ENCODE data around the gene TMCC1. TPM values are rescaled to one million over a fixed set of nuclear protein-coding genes. Genes with fewer than 3 reads are reported as not detected.

Gene TMCC1
- total and polyA plus RNA-seq, 2 donors (not counting 3 experiments of a cell fraction or from before 2014, with no cell fraction given) = 17.4 to 38.4 TPM

DNA sequence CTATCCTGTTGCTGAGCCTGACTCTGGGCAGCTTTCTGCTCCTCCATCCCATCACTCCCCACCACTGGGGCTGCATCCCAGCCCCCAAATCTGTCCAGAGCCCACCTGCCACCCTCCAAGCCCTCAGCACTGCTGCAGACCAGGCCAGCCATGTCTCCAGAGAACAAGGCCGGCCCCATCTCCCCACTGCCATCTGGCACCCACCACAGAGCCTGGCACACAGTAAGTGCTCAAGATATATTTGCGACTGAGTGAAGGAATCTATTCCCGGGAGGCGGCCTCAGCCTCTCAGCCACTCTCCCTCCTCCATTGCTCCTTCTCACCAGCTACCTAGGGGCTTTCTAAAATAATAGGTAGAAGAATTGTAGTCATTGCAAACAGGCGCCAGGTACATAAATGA is 291.8 kb downstream of the TMCC1 start:
- intact Hi-C loops (cut with micrococcal nuclease) = no loop called here
- H3K9ac ChIP-seq (replicated peaks; ENCODE audit: extremely low read depth, insufficient read depth, low read length) = peak overlapping the region; percentile 37
- no peak for TF ChIP-seq MYC (IDR thresholded peaks at IDR 0.05; ENCODE audit: low read depth, low read length)
- no peak for TF ChIP-seq POLR2AphosphoS5 (IDR thresholded peaks at IDR 0.05; ENCODE audit: insufficient read depth, low read depth, low read length)
- TF ChIP-seq GATA2 (IDR thresholded peaks at IDR 0.05; ENCODE audit: insufficient read depth, insufficient read length, low read depth, low read length) = no peak
- TF ChIP-seq POLR2A (IDR thresholded peaks at IDR 0.05; ENCODE audit: low read depth, low read length) = no peak
- TF ChIP-seq, protein P1, sequence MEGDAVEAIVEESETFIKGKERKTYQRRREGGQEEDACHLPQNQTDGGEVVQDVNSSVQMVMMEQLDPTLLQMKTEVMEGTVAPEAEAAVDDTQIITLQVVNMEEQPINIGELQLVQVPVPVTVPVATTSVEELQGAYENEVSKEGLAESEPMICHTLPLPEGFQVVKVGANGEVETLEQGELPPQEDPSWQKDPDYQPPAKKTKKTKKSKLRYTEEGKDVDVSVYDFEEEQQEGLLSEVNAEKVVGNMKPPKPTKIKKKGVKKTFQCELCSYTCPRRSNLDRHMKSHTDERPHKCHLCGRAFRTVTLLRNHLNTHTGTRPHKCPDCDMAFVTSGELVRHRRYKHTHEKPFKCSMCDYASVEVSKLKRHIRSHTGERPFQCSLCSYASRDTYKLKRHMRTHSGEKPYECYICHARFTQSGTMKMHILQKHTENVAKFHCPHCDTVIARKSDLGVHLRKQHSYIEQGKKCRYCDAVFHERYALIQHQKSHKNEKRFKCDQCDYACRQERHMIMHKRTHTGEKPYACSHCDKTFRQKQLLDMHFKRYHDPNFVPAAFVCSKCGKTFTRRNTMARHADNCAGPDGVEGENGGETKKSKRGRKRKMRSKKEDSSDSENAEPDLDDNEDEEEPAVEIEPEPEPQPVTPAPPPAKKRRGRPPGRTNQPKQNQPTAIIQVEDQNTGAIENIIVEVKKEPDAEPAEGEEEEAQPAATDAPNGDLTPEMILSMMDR (IDR thresholded peaks at IDR 0.05; ENCODE audit: extremely low read depth in 1 of 2, insufficient read depth in 1 of 2, low read depth in 1 of 2, low read length in 2 of 2) = no peak
- POLR2A ChIA-PET = no interaction called here
- FAIRE-seq = peak; percentile 12
- dilution Hi-C loops (cut with MboI; ENCODE audit: extremely low pct_ligation_motif_present, low sequenced_read_pairs) = no loop called here
- H3K4me3 ChIP-seq (replicated peaks in 1 of 3; ENCODE audit: insufficient read depth in 1 of 3, low read depth in 1 of 3, low read length in 3 of 3) = peak overlapping the region in 2 of 3 experiments; percentile 64 to 87
- peaks cover 94% of the 10 kb centered on the region for H3K79me2 ChIP-seq (ENCODE audit: control insufficient read depth, insufficient read depth, low read length)
- H4K20me1 ChIP-seq (replicated peaks; ENCODE audit: control insufficient read depth, extremely low read depth, insufficient read depth, low read length) = no peaks in the 10 kb centered on the region
- H3K36me3 ChIP-seq (ENCODE audit: control insufficient read depth in 2 of 2, extremely low read depth in 1 of 2, insufficient read depth in 2 of 2, low read length in 2 of 2) = no peaks in the 10 kb centered on the region
- H3K4me2 ChIP-seq (ENCODE audit: insufficient read depth, low read length) = peak overlapping the region; percentile 32
- BruUV-seq (replicated peaks) = no TSS peak
- CTCF ChIA-PET = interaction anchor here (1.1 kb wide), 1 partner anchor 112 kb away, joined by 5 read pairs; no protein-coding TSS in a partner anchor
- H2AFZ ChIP-seq (ENCODE audit: low read depth, low read length) = no peak overlapping the region
- H3K4me1 ChIP-seq (ENCODE audit: control insufficient read depth, extremely low read depth, insufficient read depth, low read length) = peaks cover 61% of the 10 kb centered on the region
- no peaks in the 10 kb centered on the region for H3K9me3 ChIP-seq (replicated peaks; ENCODE audit: control insufficient read depth, insufficient read depth, low read length)
- no peaks in the 10 kb centered on the region for H3K27me3 ChIP-seq (ENCODE audit: control insufficient read depth in 2 of 2, insufficient read depth in 2 of 2, low read length in 2 of 2)
- H3K9me1 ChIP-seq (replicated peaks; ENCODE audit: control insufficient read depth, extremely low read depth, insufficient read depth, low read length) = no peaks in the 10 kb centered on the region
- H3K27ac ChIP-seq (ENCODE audit: insufficient read depth, low read depth, low read length) = peak overlapping the region; percentile 91
- DNase-seq (ENCODE audit: low read depth, low spot score) = no peak

DNA sequence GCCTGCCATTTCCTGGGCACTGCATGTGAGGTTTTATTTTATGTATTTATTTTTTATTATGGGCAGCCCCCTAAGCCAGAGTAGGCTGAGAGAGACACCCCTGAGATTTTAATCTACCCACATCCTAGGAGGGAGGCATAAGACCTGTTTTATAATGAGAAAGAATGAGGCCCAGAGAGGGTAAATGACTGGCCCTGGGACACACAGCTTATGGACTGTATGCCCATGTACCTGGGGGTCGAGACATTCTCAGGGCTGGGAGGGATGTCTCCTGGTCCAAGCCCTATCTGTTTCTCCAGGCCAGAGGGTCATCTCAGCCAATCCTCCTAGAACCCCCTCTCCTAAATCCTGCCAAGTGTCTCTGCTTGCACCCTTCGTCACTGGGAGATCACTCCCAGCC is 293.2 kb downstream of the TMCC1 start:
- Histone ChIP-seq H4K20me1 (replicated peaks; ENCODE audit: control insufficient read depth, extremely low read depth, insufficient read depth, low read length) (no peaks in the 10 kb centered on the region), H3K27me3 (ENCODE audit: control insufficient read depth in 2 of 2, insufficient read depth in 2 of 2, low read length in 2 of 2) (no peaks in the 10 kb centered on the region), H3K4me3 (replicated peaks in 1 of 3; ENCODE audit: insufficient read depth in 1 of 3, low read depth in 1 of 3, low read length in 3 of 3) (peak overlapping the region in 1 of 3 experiments; percentile 1), H3K4me2 (ENCODE audit: insufficient read depth, low read length) (peak overlapping the region; percentile 27), H3K9ac (replicated peaks; ENCODE audit: extremely low read depth, insufficient read depth, low read length) (peak overlapping the region; percentile 69), H3K79me2 (ENCODE audit: control insufficient read depth, insufficient read depth, low read length) (peaks cover 96% of the 10 kb centered on the region), H3K9me1 (replicated peaks; ENCODE audit: control insufficient read depth, extremely low read depth, insufficient read depth, low read length) (no peaks in the 10 kb centered on the region), H3K9me3 (replicated peaks; ENCODE audit: control insufficient read depth, insufficient read depth, low read length) (no peaks in the 10 kb centered on the region), H3K36me3 (ENCODE audit: control insufficient read depth in 2 of 2, extremely low read depth in 1 of 2, insufficient read depth in 2 of 2, low read length in 2 of 2) (no peaks in the 10 kb centered on the region), H3K27ac (ENCODE audit: insufficient read depth, low read depth, low read length) (peak overlapping the region; percentile 91), H2AFZ (ENCODE audit: low read depth, low read length) (no peak overlapping the region), H3K4me1 (ENCODE audit: control insufficient read depth, extremely low read depth, insufficient read depth, low read length) (peaks cover 73% of the 10 kb centered on the region)
- DNase-seq (ENCODE audit: low read depth, low spot score) (no peak), FAIRE-seq (no peak)
- BruUV-seq (replicated peaks) = no TSS peak
- CTCF ChIA-PET = interaction anchor here (1.0 to 1.6 kb wide), 4 partner anchors 12 to 110 kb away, joined by 3 to 14 read pairs (median 3); no protein-coding TSS in a partner anchor
- dilution Hi-C loops (cut with MboI; ENCODE audit: extremely low pct_ligation_motif_present, low sequenced_read_pairs) = no loop called here
- intact Hi-C loops (cut with micrococcal nuclease) = no loop called here
- POLR2A ChIA-PET = no interaction called here
- TF ChIP-seq EZH2 (IDR thresholded peaks at IDR 0.05; ENCODE audit: borderline replicate concordance, low read depth, low read length, severe bottlenecking) = no peak
- TF ChIP-seq POLR2AphosphoS5 (IDR thresholded peaks at IDR 0.05; ENCODE audit: insufficient read depth, low read depth, low read length) = no peak
- TF ChIP-seq, protein P2, sequence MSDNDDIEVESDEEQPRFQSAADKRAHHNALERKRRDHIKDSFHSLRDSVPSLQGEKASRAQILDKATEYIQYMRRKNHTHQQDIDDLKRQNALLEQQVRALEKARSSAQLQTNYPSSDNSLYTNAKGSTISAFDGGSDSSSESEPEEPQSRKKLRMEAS (IDR thresholded peaks at IDR 0.05; ENCODE audit: insufficient read depth, insufficient read length) = no peak
- no peak for TF ChIP-seq JUN (IDR thresholded peaks at IDR 0.05; ENCODE audit: borderline replicate concordance, insufficient read depth, insufficient read length, low read depth)
- no peak for TF ChIP-seq MYC (IDR thresholded peaks at IDR 0.05; ENCODE audit: low read depth, low read length)
- TF ChIP-seq POLR2A (IDR thresholded peaks at IDR 0.05; ENCODE audit: low read depth, low read length) = no peak
